HepG2 (cell line): ENCODE data around the gene RILPL1. TPM values are rescaled to one million over a fixed set of nuclear protein-coding genes. Genes with fewer than 3 reads are reported as not detected.
A peak's percentile ranks its signal among the peaks of the same experiment; 100 is the strongest.

Experiments used
- ARID5B ChIP-seq: IDR thresholded peaks from 2 replicates; pipeline ENCODE4 v1.4.0; 2020; ENCODE audit warnings: mild to moderate bottlenecking, missing genetic modification reagents
- ARNT ChIP-seq: fragments of 450-650 bp; IDR thresholded peaks from 2 replicates; pipeline ENCODE4 v1.6.1; 2017
- ESRRA ChIP-seq: sonication (generic); formaldehyde crosslinking; IDR thresholded peaks from 2 replicates; pipeline ENCODE4 v1.5.1; 2020; ENCODE audit warnings: mild to moderate bottlenecking, low read depth, missing genetic modification reagents
- GATAD2A ChIP-seq: IDR thresholded peaks from 2 replicates; pipeline ENCODE4 v1.6.1; 2016
- HOXA5 ChIP-seq: sonication (generic); formaldehyde crosslinking; IDR thresholded peaks from 2 replicates; pipeline ENCODE4 v1.4.0; 2020; ENCODE audit warnings: missing genetic modification reagents
- KMT2A ChIP-seq: sonication (generic); formaldehyde crosslinking; IDR thresholded peaks from 2 replicates; pipeline ENCODE4 v1.4.0; 2020; ENCODE audit warnings: missing genetic modification reagents
- MIER3 ChIP-seq: IDR thresholded peaks from 2 replicates; pipeline ENCODE4 v1.6.1; 2016; ENCODE audit warnings: missing compliant biosample characterization, borderline replicate concordance
- MLX ChIP-seq: IDR thresholded peaks from 2 replicates; pipeline ENCODE4 v1.6.1; 2016
- MLXIP ChIP-seq: sonication (generic); formaldehyde crosslinking; IDR thresholded peaks from 2 replicates; pipeline ENCODE4 v1.9.0; 2021; ENCODE audit warnings: missing genetic modification reagents, borderline replicate concordance
- RCOR2 ChIP-seq: IDR thresholded peaks from 2 replicates; pipeline ENCODE4 v1.6.1; 2016; ENCODE audit warnings: missing biosample characterization, missing genetic modification reagents
- THYN1 ChIP-seq: sonication (generic); formaldehyde crosslinking; IDR thresholded peaks from 2 replicates; pipeline ENCODE4 v1.8.1; 2023; ENCODE audit warnings: low read depth, mild to moderate bottlenecking, moderate library complexity, missing genetic modification reagents, borderline replicate concordance
- ZFX ChIP-seq: sonication (generic); formaldehyde crosslinking; IDR thresholded peaks from 2 replicates; pipeline ENCODE4 v1.4.0; 2020; ENCODE audit warnings: mild to moderate bottlenecking, low read depth, missing genetic modification reagents, moderate library complexity
- ZNF274 ChIP-seq: sonication (generic); formaldehyde crosslinking; IDR thresholded peaks from 2 replicates; pipeline ENCODE4 v1.5.1; 2020; ENCODE audit warnings: mild to moderate bottlenecking, missing genetic modification reagents
- ZNF280B ChIP-seq: sonication (generic); formaldehyde crosslinking; IDR thresholded peaks from 2 replicates; pipeline ENCODE4 v1.5.0; 2020; ENCODE audit warnings: missing genetic modification reagents, mild to moderate bottlenecking, borderline replicate concordance
- ZNF333 ChIP-seq: sonication (generic); formaldehyde crosslinking; IDR thresholded peaks from 2 replicates; pipeline ENCODE4 v1.4.0; 2020; ENCODE audit warnings: mild to moderate bottlenecking, missing genetic modification reagents, borderline replicate concordance
- ZNF337 ChIP-seq: sonication (generic); formaldehyde crosslinking; IDR thresholded peaks from 2 replicates; pipeline ENCODE4 v1.5.1; 2020; ENCODE audit warnings: missing genetic modification reagents, low read depth, mild to moderate bottlenecking, borderline replicate concordance
- ZNF382 ChIP-seq: sonication (generic); formaldehyde crosslinking; IDR thresholded peaks from 2 replicates; pipeline ENCODE4 v1.5.0; 2020; ENCODE audit warnings: missing genetic modification reagents, mild to moderate bottlenecking, borderline replicate concordance
- ZNF431 ChIP-seq: sonication (generic); formaldehyde crosslinking; IDR thresholded peaks from 2 replicates; pipeline ENCODE4 v1.9.0; 2022; ENCODE audit warnings: missing genetic modification reagents, low read depth, mild to moderate bottlenecking, borderline replicate concordance
- ZNF816 ChIP-seq: sonication (generic); formaldehyde crosslinking; IDR thresholded peaks from 2 replicates; pipeline ENCODE4 v1.8.0; 2022; ENCODE audit warnings: missing genetic modification reagents, mild to moderate bottlenecking, borderline replicate concordance
- polyA plus RNA-seq, 8 experiments: library from polyadenylated mRNA; depleted of rRNA in 3 of 8; stranded (reverse) in 7 of 8; unstranded in 1 of 8; fragments of >200 nt; fragmentation: Illumina TruSeq in 4 of 8; extraction: Trizol in 4 of 8; gene quantifications; 2 replicates each; pipeline versions ENCODE4 v1.2.1 to v1.2.3, GENCODE V29; 2011 to 2016; ENCODE audit warnings: low read depth in 4 of 8, missing spikeins in 1 of 8, mixed read lengths in 1 of 8; ENCODE audit not compliant: insufficient read depth in 1 of 8
- total RNA-seq, 5 experiments: library from RNA; depleted of rRNA; stranded (reverse); fragments of >200 nt; fragmentation: Illumina TruSeq; extraction: Trizol; gene quantifications; 2 replicates each; pipeline ENCODE4 v1.2.3, GENCODE V29; 2016; ENCODE audit warnings: low read depth in 1 of 5

RILPL1 gene
- total and polyA plus RNA-seq, 2 of the 13 experiments (the other 11 are each of a cell fraction or from before 2014, with no cell fraction given) = 5.8 to 28.4 TPM

- 0 out of 2 replicates have a peak, but pooled peaks have one; percentile 25 for TF ChIP-seq ZNF337 (CRISPR knock-in tag)
- no peak for TF ChIP-seq ZNF280B (CRISPR knock-in tag)
- no peak for TF ChIP-seq ZNF333 (CRISPR knock-in tag)
- no peak; the same call in 1 of the 2 replicates for TF ChIP-seq KMT2A (CRISPR knock-in tag)
- no peak for TF ChIP-seq THYN1 (CRISPR knock-in tag)
- no peak for TF ChIP-seq ZNF431 (CRISPR knock-in tag)
- peak; percentile 56 for TF ChIP-seq ARID5B (CRISPR knock-in tag)
- no peak for TF ChIP-seq ARNT
- no peak for TF ChIP-seq MLXIP (CRISPR knock-in tag)
- 0 out of 2 replicates have a peak, but pooled peaks have one; percentile 31 for TF ChIP-seq ESRRA (CRISPR knock-in tag)
- TF ChIP-seq MIER3 (CRISPR knock-in tag) = 0 out of 2 replicates have a peak, but pooled peaks have one; percentile 31
- TF ChIP-seq GATAD2A (CRISPR knock-in tag) = peak; percentile 54
- TF ChIP-seq HOXA5 (CRISPR knock-in tag) = no peak
- no peak for TF ChIP-seq MLX (CRISPR knock-in tag)
- peak; percentile 70; the same call in 1 of the 2 replicates for TF ChIP-seq RCOR2 (CRISPR knock-in tag)
- TF ChIP-seq ZFX = peak; percentile 24; the same call in 1 of the 2 replicates
- TF ChIP-seq ZNF816 (CRISPR knock-in tag) = no peak
- no peak for TF ChIP-seq ZNF382 (CRISPR knock-in tag)
- no peak for TF ChIP-seq ZNF274
Measured at GRCh38 chr12:123519141-123520001, 14.1 kb downstream of the RILPL1 start (continued).
